Mesendoderm (in vitro differentiated cells): ENCODE data around the gene CCDC169.

ENCODE experiments used
- DNase-seq: peaks from one replicate; pipeline ENCODE4 v3.0.0; 2013
- H2AK5ac ChIP-seq: 2 replicates; pipeline ENCODE4 v1.6.1; 2013; ENCODE audit warnings: low read length, inconsistent platforms
- H2BK120ac ChIP-seq: 2 replicates; pipeline ENCODE4 v1.6.1; 2013; ENCODE audit warnings: low read depth, mild to moderate bottlenecking, low read length, moderate library complexity, mixed read lengths
- H2BK15ac ChIP-seq: replicated peaks from 2 replicates; pipeline ENCODE4 v1.6.1; 2013; ENCODE audit warnings: low read depth, mild to moderate bottlenecking, moderate library complexity
- H2BK5ac ChIP-seq: 2 replicates; pipeline ENCODE4 v1.6.1; 2013; ENCODE audit warnings: low read length, inconsistent platforms
- H3K18ac ChIP-seq: 2 replicates; pipeline ENCODE4 v1.6.1; 2013; ENCODE audit warnings: mild to moderate bottlenecking, low read length, mixed read lengths
- H3K23ac ChIP-seq: one replicate; pipeline ENCODE4 v1.6.1; 2013; ENCODE audit warnings: low read length
- H3K27ac ChIP-seq: 2 replicates; pipeline ENCODE4 v1.5.1; 2013; ENCODE audit warnings: low read depth, mild to moderate bottlenecking, inconsistent platforms, low read length, moderate library complexity
- H3K27me3 ChIP-seq: 2 replicates; pipeline ENCODE4 v1.6.1; 2013; ENCODE audit warnings: low read length, control low read depth, mild to moderate bottlenecking, inconsistent platforms; ENCODE audit not compliant: insufficient read depth, poor library complexity
- H3K36me3 ChIP-seq: 2 replicates; pipeline ENCODE4 v1.6.1; 2013; ENCODE audit warnings: low read length, inconsistent platforms; ENCODE audit not compliant: control insufficient read depth, insufficient read depth
- H3K4ac ChIP-seq: one replicate; pipeline ENCODE4 v1.6.1; 2013; ENCODE audit warnings: low read depth, mild to moderate bottlenecking, low read length, moderate library complexity
- H3K4me1 ChIP-seq: 2 replicates; pipeline ENCODE4 v1.6.1; 2013; ENCODE audit warnings: low read depth, low read length, inconsistent platforms; ENCODE audit not compliant: control insufficient read depth
- H3K4me2 ChIP-seq: 2 replicates; pipeline ENCODE4 v1.6.1; 2013; ENCODE audit warnings: low read length
- H3K4me3 ChIP-seq: 2 replicates; pipeline ENCODE4 v1.5.1; 2013; ENCODE audit warnings: mild to moderate bottlenecking, low read length
- H3K56ac ChIP-seq: one replicate; pipeline ENCODE4 v1.6.1; 2013; ENCODE audit warnings: low read length
- H3K79me1 ChIP-seq: 2 replicates; pipeline ENCODE4 v1.6.1; 2013; ENCODE audit warnings: low read length, inconsistent platforms
- H3K79me2 ChIP-seq: 2 replicates; pipeline ENCODE4 v1.6.1; 2013; ENCODE audit warnings: mild to moderate bottlenecking, low read length; ENCODE audit not compliant: control insufficient read depth, insufficient read depth
- H3K9ac ChIP-seq: 2 replicates; pipeline ENCODE4 v1.6.1; 2013; ENCODE audit warnings: low read length, inconsistent platforms
- H4K5ac ChIP-seq: one replicate; pipeline ENCODE4 v1.6.1; 2013; ENCODE audit warnings: low read length
- H4K8ac ChIP-seq: one replicate; pipeline ENCODE4 v1.6.1; 2013; ENCODE audit warnings: low read depth, mild to moderate bottlenecking, control low read depth, low read length, moderate library complexity
- WGBS: extraction: QIAGEN DNeasy Blood & Tissue Kit; methylation state at CpG from one replicate; pipeline ENCODE4 v1.1.7; 2013; ENCODE audit warnings: low lambda C conversion rate, missing lambda C conversion rate; ENCODE audit not compliant: insufficient coverage; ENCODE audit errors: extremely low coverage; 5-methylcytosine and 5-hydroxymethylcytosine counted together

The CCDC169 gene

GRCh38 chr13:36251017-36251416 is 46.6 kb downstream of the CCDC169 start:
- Histone ChIP-seq H3K36me3 (no peaks in the 10 kb centered on the region), H3K27me3 (no peaks in the 10 kb centered on the region), H3K4me2 (no peak overlapping the region), H2AK5ac (no peak overlapping the region), H3K79me1 (no peaks in the 10 kb centered on the region), H3K9ac (no peak overlapping the region), H2BK15ac (no peak overlapping the region), H4K5ac (no peak overlapping the region), H3K4ac (no peak overlapping the region), H3K18ac (no peak overlapping the region), H4K8ac (no peak overlapping the region), H3K4me3 (no peak overlapping the region), H3K27ac (no peak overlapping the region), H2BK120ac (no peak overlapping the region), H2BK5ac (no peak overlapping the region), H3K56ac (no peak overlapping the region), H3K4me1 (no peaks in the 10 kb centered on the region), H3K23ac (no peak overlapping the region), H3K79me2 (no peaks in the 10 kb centered on the region)
- WGBS, result no CpG with 5 or more reads among the region's 4 CpGs
- no peak for DNase-seq

GRCh38 chr13:36248700-36249099 is 48.9 kb downstream of the CCDC169 start:
- H4K5ac ChIP-seq, result no peak overlapping the region
- no peak for DNase-seq
- H3K79me2 ChIP-seq, result no peaks in the 10 kb centered on the region
- H3K4me3 ChIP-seq, result no peak overlapping the region
- no peaks in the 10 kb centered on the region for H3K79me1 ChIP-seq
- no peak overlapping the region for H2BK5ac ChIP-seq
- no peak overlapping the region for H2BK120ac ChIP-seq
- no peak overlapping the region for H3K4ac ChIP-seq
- H3K4me2 ChIP-seq, result no peak overlapping the region
- H3K27me3 ChIP-seq, result no peaks in the 10 kb centered on the region
- H3K36me3 ChIP-seq, result no peaks in the 10 kb centered on the region
- H4K8ac ChIP-seq, result no peak overlapping the region
- H2AK5ac ChIP-seq, result no peak overlapping the region
- no peak overlapping the region for H3K18ac ChIP-seq
- no peaks in the 10 kb centered on the region for H3K4me1 ChIP-seq
- no peak overlapping the region for H3K23ac ChIP-seq
- no peak overlapping the region for H3K9ac ChIP-seq
- H3K27ac ChIP-seq, result no peak overlapping the region
- no peak overlapping the region for H2BK15ac ChIP-seq
- no peak overlapping the region for H3K56ac ChIP-seq

GRCh38 chr13:36244990-36245389 is 52.6 kb downstream of the CCDC169 start:
- no peak overlapping the region for H3K18ac ChIP-seq
- no peak overlapping the region for H3K56ac ChIP-seq
- no peak overlapping the region for H2BK120ac ChIP-seq
- H3K79me1 ChIP-seq, result no peaks in the 10 kb centered on the region
- WGBS, result no CpG with 5 or more reads among the region's 1 CpG
- H3K27me3 ChIP-seq, result no peaks in the 10 kb centered on the region
- no peak overlapping the region for H3K4me3 ChIP-seq
- H3K9ac ChIP-seq, result no peak overlapping the region
- H3K4me1 ChIP-seq, result no peaks in the 10 kb centered on the region
- H3K4me2 ChIP-seq, result no peak overlapping the region
- no peak overlapping the region for H2BK15ac ChIP-seq
- no peak overlapping the region for H4K8ac ChIP-seq
- no peaks in the 10 kb centered on the region for H3K36me3 ChIP-seq
- no peak overlapping the region for H3K4ac ChIP-seq
- H3K23ac ChIP-seq, result no peak overlapping the region
- no peaks in the 10 kb centered on the region for H3K79me2 ChIP-seq
- no peak overlapping the region for H3K27ac ChIP-seq
- no peak overlapping the region for H4K5ac ChIP-seq
- H2AK5ac ChIP-seq, result no peak overlapping the region
- no peak overlapping the region for H2BK5ac ChIP-seq
- no peak for DNase-seq

GRCh38 chr13:36244073-36244472 is 53.5 kb downstream of the CCDC169 start:
- H3K27me3 ChIP-seq, result no peaks in the 10 kb centered on the region
- no peaks in the 10 kb centered on the region for H3K4me1 ChIP-seq
- H3K36me3 ChIP-seq, result no peaks in the 10 kb centered on the region
- H3K9ac ChIP-seq, result no peak overlapping the region
- H3K4me3 ChIP-seq, result no peak overlapping the region
- H4K8ac ChIP-seq, result no peak overlapping the region
- no peak overlapping the region for H2AK5ac ChIP-seq
- no peak overlapping the region for H2BK120ac ChIP-seq
- no peaks in the 10 kb centered on the region for H3K79me2 ChIP-seq
- no peak overlapping the region for H3K23ac ChIP-seq
- no peak for DNase-seq
- no peak overlapping the region for H4K5ac ChIP-seq
- H2BK15ac ChIP-seq, result no peak overlapping the region
- no peak overlapping the region for H3K56ac ChIP-seq
- no peaks in the 10 kb centered on the region for H3K79me1 ChIP-seq
- H3K27ac ChIP-seq, result no peak overlapping the region
- no peak overlapping the region for H3K18ac ChIP-seq
- no peak overlapping the region for H3K4me2 ChIP-seq
- no peak overlapping the region for H2BK5ac ChIP-seq
- H3K4ac ChIP-seq, result no peak overlapping the region
- WGBS, result no CpG with 5 or more reads among the region's 2 CpGs

- Histone ChIP-seq H3K56ac (no peak overlapping the region), H2BK120ac (no peak overlapping the region), H3K18ac (no peak overlapping the region), H3K4me3 (no peak overlapping the region), H2BK5ac (no peak overlapping the region), H3K4me1 (no peaks in the 10 kb centered on the region), H3K79me2 (no peaks in the 10 kb centered on the region), H3K9ac (no peak overlapping the region), H3K4ac (no peak overlapping the region), H3K79me1 (no peaks in the 10 kb centered on the region), H3K27ac (no peak overlapping the region), H3K4me2 (no peak overlapping the region), H2AK5ac (no peak overlapping the region), H3K23ac (no peak overlapping the region), H3K36me3 (no peaks in the 10 kb centered on the region), H3K27me3 (no peaks in the 10 kb centered on the region), H4K8ac (no peak overlapping the region), H4K5ac (no peak overlapping the region), H2BK15ac (no peak overlapping the region)
- no peak for DNase-seq
- WGBS, result no CpG with 5 or more reads among the region's 2 CpGs
Measured at GRCh38 chr13:36242761-36243160, 54.9 kb downstream of the CCDC169 start.

- no peak overlapping the region for H3K4me2 ChIP-seq
- WGBS, result no CpG with 5 or more reads among the region's 3 CpGs
- H3K27ac ChIP-seq, result no peak overlapping the region
- no peak for DNase-seq
- H4K5ac ChIP-seq, result no peak overlapping the region
- no peak overlapping the region for H3K23ac ChIP-seq
- H3K4me3 ChIP-seq, result no peak overlapping the region
- H3K79me1 ChIP-seq, result no peaks in the 10 kb centered on the region
- H3K56ac ChIP-seq, result no peak overlapping the region
- H3K9ac ChIP-seq, result no peak overlapping the region
- H2AK5ac ChIP-seq, result no peak overlapping the region
- no peaks in the 10 kb centered on the region for H3K4me1 ChIP-seq
- no peaks in the 10 kb centered on the region for H3K79me2 ChIP-seq
- H3K18ac ChIP-seq, result no peak overlapping the region
- H3K36me3 ChIP-seq, result no peaks in the 10 kb centered on the region
- no peak overlapping the region for H2BK120ac ChIP-seq
- no peaks in the 10 kb centered on the region for H3K27me3 ChIP-seq
- no peak overlapping the region for H2BK5ac ChIP-seq
- no peak overlapping the region for H2BK15ac ChIP-seq
- H4K8ac ChIP-seq, result no peak overlapping the region
- no peak overlapping the region for H3K4ac ChIP-seq
Measured at GRCh38 chr13:36231236-36231635, 66.4 kb downstream of the CCDC169 start.
